ENCODE results near the gene RAMP2.

- TF ChIP-seq CTCF (conservative IDR thresholded peaks at IDR 0.05; ENCODE audit: low read depth, low read length) (no peak), EZH2 (IDR thresholded peaks at IDR 0.05; ENCODE audit: borderline replicate concordance, low read depth, low read length, poor library complexity, severe bottlenecking) (no peak)
Observed at GRCh38 chr17:42779304-42779935, 18.4 kb downstream of the RAMP2 start.

Data from A673 (cell line).